OCI-LY7 (cell line): ENCODE measurements around the gene EFHD1. TPM values are rescaled to one million over a fixed set of nuclear protein-coding genes. Genes with fewer than 3 reads are reported as not detected.

Source experiments
- BruUV-seq: library from RNA; stranded (reverse); fragments of 400-500 nt; replicated peaks from 2 replicates; lab custom pipeline; 2021; lab: Mats Ljungman, UMichigan
- CTCF ChIA-PET: fragments of 300-600 bp; sonication (Branson Sonifier 250); formaldehyde crosslinking; loops from one replicate; lab custom pipeline; 2022; ENCODE audit warnings: antibody characterized with exemption; ENCODE audit not compliant: unreplicated experiment; lab: Charles Lee
- POLR2A ChIA-PET: fragments of 300-600 bp; sonication (Branson Sonifier 250); formaldehyde crosslinking; loops from one replicate; lab custom pipeline; 2022; ENCODE audit warnings: antibody characterized with exemption; lab: Charles Lee
- DNase-seq: peaks from one replicate; pipeline ENCODE4 v3.0.0-alpha.2; 2015; ENCODE audit warnings: low spot score
- H2AFZ ChIP-seq: fragments of 200-600 bp; sonication (generic), shearing (Covaris generic); 2 replicates; pipeline ENCODE4 v1.6.1; 2014; ENCODE audit warnings: mild to moderate bottlenecking, antibody characterized with exemption, low read length, moderate library complexity
- H3K27ac ChIP-seq: fragments of 200-600 bp; sonication (generic); 2 replicates; pipeline ENCODE4 v1.5.1; 2014; ENCODE audit warnings: mixed run types, low read depth, mild to moderate bottlenecking, moderate library complexity, low read length, inconsistent platforms; ENCODE audit not compliant: poor library complexity, severe bottlenecking
- H3K36me3 ChIP-seq: fragments of 200-600 bp; sonication (generic); 2 replicates; pipeline ENCODE4 v1.6.1; 2014; ENCODE audit warnings: mild to moderate bottlenecking, antibody characterized with exemption, low read length, moderate library complexity, mixed read lengths; ENCODE audit not compliant: insufficient read depth
- H3K4me1 ChIP-seq: fragments of 200-600 bp; sonication (generic); 2 replicates; pipeline ENCODE4 v1.5.1; 2014; ENCODE audit warnings: mild to moderate bottlenecking, low read length; ENCODE audit not compliant: insufficient read depth, poor library complexity, severe bottlenecking
- H3K4me2 ChIP-seq: fragments of 200-600 bp; sonication (generic); 2 replicates; pipeline ENCODE4 v1.6.1; 2014; ENCODE audit warnings: mild to moderate bottlenecking, low read length
- H3K4me3 ChIP-seq: fragments of 200-600 bp; sonication (generic); 2 replicates; pipeline ENCODE4 v1.5.1; 2014; ENCODE audit warnings: mild to moderate bottlenecking, low read depth, low read length; ENCODE audit not compliant: poor library complexity, severe bottlenecking
- H3K79me2 ChIP-seq: fragments of 200-600 bp; sonication (generic); 2 replicates; pipeline ENCODE4 v1.6.1; 2016; ENCODE audit warnings: low read depth, mild to moderate bottlenecking, low read length, moderate library complexity, mixed read lengths; ENCODE audit not compliant: insufficient read depth
- H3K9me2 ChIP-seq: fragments of 200-600 bp; sonication (generic); 2 replicates; pipeline ENCODE4 v1.6.1; 2016; ENCODE audit warnings: mild to moderate bottlenecking, low read length, mixed read lengths; ENCODE audit not compliant: insufficient read depth
- H3K9me3 ChIP-seq: fragments of 200-600 bp; sonication (generic); 2 replicates; pipeline ENCODE4 v1.6.1; 2014; ENCODE audit warnings: mild to moderate bottlenecking, mixed run types, low read length, mixed read lengths
- H4K20me1 ChIP-seq: fragments of 200-600 bp; sonication (generic); 2 replicates; pipeline ENCODE4 v1.6.1; 2014; ENCODE audit warnings: mild to moderate bottlenecking, antibody characterized with exemption, low read length, moderate library complexity, mixed read lengths; ENCODE audit not compliant: insufficient read depth
- EZH2phosphoT487 ChIP-seq: fragments of 200-600 bp; sonication (generic); IDR thresholded peaks from 2 replicates; pipeline ENCODE4 v1.6.1; 2018; ENCODE audit warnings: low read depth, borderline replicate concordance, mild to moderate bottlenecking, mixed run types, antibody characterized with exemption, low read length, moderate library complexity, mixed read lengths
- intact Hi-C: fragments of 100-400 bp; cut with micrococcal nuclease; formaldehyde crosslinking; loops from one replicate; pipeline ENCODE4 v1.10.0; 2022; ENCODE audit not compliant: unreplicated experiment
- small RNA-seq: library from RNA; depleted of rRNA; stranded (forward); fragments of <200 nt; gene quantifications from one replicate; pipeline ENCODE3, GENCODE V24; 2014
- total RNA-seq, 2 experiments: library from RNA; depleted of rRNA in 1 of 2; stranded (reverse); fragments of >200 nt in 1 of 2; shearing (Covaris generic) in 1 of 2; gene quantifications; 2 replicates each; pipeline ENCODE4 v1.2.3, GENCODE V29; 2014 to 2022
- TF ChIP-seq, protein P1 (sequence below): fragments of 200-600 bp; sonication (generic); conservative IDR thresholded peaks from 2 replicates; pipeline ENCODE4 v1.5.1; 2014; ENCODE audit warnings: mild to moderate bottlenecking, antibody characterized with exemption, low read length, moderate library complexity, mixed read lengths

Gene EFHD1
- total RNA-seq, 2 experiments from 2014 or later = not detected

DNA sequence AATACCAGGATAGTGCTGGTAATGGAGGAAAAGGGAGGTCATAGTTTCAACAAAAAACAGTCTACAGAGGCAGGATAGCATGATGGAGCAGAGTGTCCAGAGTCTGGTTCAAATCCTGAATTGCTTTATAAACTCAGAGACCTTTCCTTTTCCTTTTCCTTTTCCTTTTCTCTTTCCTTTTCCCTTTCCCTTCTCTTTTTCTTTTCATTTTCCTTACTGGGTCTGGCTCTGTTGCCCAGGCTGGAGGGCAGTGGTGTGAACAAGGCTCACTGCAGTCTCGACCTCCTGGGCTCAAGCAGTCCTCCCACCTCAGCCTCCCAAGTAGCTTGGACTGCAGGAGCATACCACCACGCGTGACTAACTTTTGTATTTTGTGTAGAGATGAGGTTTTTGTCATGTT is 95.4 kb downstream of the EFHD1 start:
- no peaks in the 10 kb centered on the region for H3K9me2 ChIP-seq
- H3K27ac ChIP-seq = no peak overlapping the region
- no peaks in the 10 kb centered on the region for H3K9me3 ChIP-seq
- H2AFZ ChIP-seq = no peak overlapping the region
- no peak overlapping the region for H3K4me3 ChIP-seq
- intact Hi-C loops = no loop called here
- BruUV-seq = no TSS peak
- DNase-seq = no peak
- POLR2A ChIA-PET = interaction anchor here (1.0 kb wide), 1 partner anchor 44 kb away, joined by 3 read pairs; no protein-coding TSS in a partner anchor
- no peaks in the 10 kb centered on the region for H4K20me1 ChIP-seq
- H3K4me2 ChIP-seq = no peak overlapping the region
- TF ChIP-seq, protein P1, sequence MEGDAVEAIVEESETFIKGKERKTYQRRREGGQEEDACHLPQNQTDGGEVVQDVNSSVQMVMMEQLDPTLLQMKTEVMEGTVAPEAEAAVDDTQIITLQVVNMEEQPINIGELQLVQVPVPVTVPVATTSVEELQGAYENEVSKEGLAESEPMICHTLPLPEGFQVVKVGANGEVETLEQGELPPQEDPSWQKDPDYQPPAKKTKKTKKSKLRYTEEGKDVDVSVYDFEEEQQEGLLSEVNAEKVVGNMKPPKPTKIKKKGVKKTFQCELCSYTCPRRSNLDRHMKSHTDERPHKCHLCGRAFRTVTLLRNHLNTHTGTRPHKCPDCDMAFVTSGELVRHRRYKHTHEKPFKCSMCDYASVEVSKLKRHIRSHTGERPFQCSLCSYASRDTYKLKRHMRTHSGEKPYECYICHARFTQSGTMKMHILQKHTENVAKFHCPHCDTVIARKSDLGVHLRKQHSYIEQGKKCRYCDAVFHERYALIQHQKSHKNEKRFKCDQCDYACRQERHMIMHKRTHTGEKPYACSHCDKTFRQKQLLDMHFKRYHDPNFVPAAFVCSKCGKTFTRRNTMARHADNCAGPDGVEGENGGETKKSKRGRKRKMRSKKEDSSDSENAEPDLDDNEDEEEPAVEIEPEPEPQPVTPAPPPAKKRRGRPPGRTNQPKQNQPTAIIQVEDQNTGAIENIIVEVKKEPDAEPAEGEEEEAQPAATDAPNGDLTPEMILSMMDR = no peak
- no peak for TF ChIP-seq EZH2phosphoT487
- no peaks in the 10 kb centered on the region for H3K4me1 ChIP-seq
- H3K79me2 ChIP-seq = no peaks in the 10 kb centered on the region
- CTCF ChIA-PET = no interaction called here
- H3K36me3 ChIP-seq = peaks cover 64% of the 10 kb centered on the region

DNA sequence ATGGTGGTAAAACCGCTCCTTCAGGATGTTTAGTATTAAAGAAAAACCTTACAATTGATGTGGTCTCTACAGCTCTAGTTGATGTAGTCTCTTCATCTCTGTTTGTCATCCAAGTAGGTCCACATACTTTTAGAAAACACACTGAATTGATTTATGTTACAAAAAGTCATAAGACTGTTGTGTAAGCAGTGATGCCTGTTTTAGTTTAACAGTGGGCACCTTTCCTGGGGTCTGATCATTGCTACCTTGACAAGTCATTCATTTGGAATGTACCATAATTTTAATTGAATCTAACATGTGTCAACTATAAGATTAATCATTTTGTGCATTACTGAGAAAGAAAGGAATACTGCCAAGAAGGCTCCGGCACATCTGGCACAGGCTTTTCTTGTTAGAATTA is 98.1 kb downstream of the EFHD1 start:
- POLR2A ChIA-PET = interaction anchor here (0.7 to 1.1 kb wide), 2 partner anchors 9 to 31 kb away, joined by 4 to 6 read pairs; no protein-coding TSS in a partner anchor
- Histone ChIP-seq H3K4me3 (no peak overlapping the region), H4K20me1 (no peaks in the 10 kb centered on the region), H3K9me2 (no peaks in the 10 kb centered on the region), H3K27ac (no peak overlapping the region), H2AFZ (no peak overlapping the region), H3K4me2 (no peak overlapping the region), H3K9me3 (no peaks in the 10 kb centered on the region), H3K36me3 (peaks cover 64% of the 10 kb centered on the region), H3K4me1 (no peaks in the 10 kb centered on the region), H3K79me2 (no peaks in the 10 kb centered on the region)
- DNase-seq = no peak
- no TSS peak for BruUV-seq
- TF ChIP-seq, protein P1 = no peak
- TF ChIP-seq EZH2phosphoT487 = no peak
- intact Hi-C loops = no loop called here
- CTCF ChIA-PET = no interaction called here

Small RNAs within 50 kb of the gene (small RNA-seq; reads per million reads assigned to genes)
- not detected for gene RN7SL359P

Other genes starting within 250 kb of the EFHD1 start
- not detected in 2 replicates for gene ALPG, start 226.8 kb upstream of the EFHD1 start, total RNA-seq (2014; rRNA removed; shearing (Covaris generic))
- gene ALPG, start 226.8 kb upstream of the EFHD1 start, total RNA-seq (2022) = not detected in 2 replicates
- not detected in 2 replicates for gene ALPI, start 177.5 kb upstream of the EFHD1 start, total RNA-seq (2014; rRNA removed; shearing (Covaris generic))
- not detected in 2 replicates for gene ALPI, start 177.5 kb upstream of the EFHD1 start, total RNA-seq (2022)
- gene ECEL1, start 145.8 kb upstream of the EFHD1 start, total RNA-seq (2014; rRNA removed; shearing (Covaris generic)) = not detected in 2 replicates
- not detected in 2 replicates for gene ECEL1, start 145.8 kb upstream of the EFHD1 start, total RNA-seq (2022)
- not detected in 2 replicates for gene PRSS56, start 113.2 kb upstream of the EFHD1 start, total RNA-seq (2014; rRNA removed; shearing (Covaris generic))
- gene PRSS56, start 113.2 kb upstream of the EFHD1 start, total RNA-seq (2022) = not detected in 2 replicates
- gene CHRND, start 107.4 kb upstream of the EFHD1 start, total RNA-seq (2014; rRNA removed; shearing (Covaris generic)) = not detected in 2 replicates
- gene CHRND, start 107.4 kb upstream of the EFHD1 start, total RNA-seq (2022) = not detected in 2 replicates
- gene CHRNG, start 93.9 kb upstream of the EFHD1 start, total RNA-seq (2014; rRNA removed; shearing (Covaris generic)) = not detected in 2 replicates
- gene CHRNG, start 93.9 kb upstream of the EFHD1 start, total RNA-seq (2022) = not detected in 2 replicates
- gene TIGD1, start 83.0 kb upstream of the EFHD1 start, total RNA-seq (2014; rRNA removed; shearing (Covaris generic)) = 21.0 and 27.8 TPM in 2 replicates
- 18.5 and 21.1 TPM in 2 replicates for gene TIGD1, start 83.0 kb upstream of the EFHD1 start, total RNA-seq (2022)
- 59.9 and 61.6 TPM in 2 replicates for gene EIF4E2, start 82.9 kb upstream of the EFHD1 start, total RNA-seq (2014; rRNA removed; shearing (Covaris generic))
- 73.7 and 76.3 TPM in 2 replicates for gene EIF4E2, start 82.9 kb upstream of the EFHD1 start, total RNA-seq (2022)
- gene GIGYF2, start 63.7 kb downstream of the EFHD1 start, total RNA-seq (2014; rRNA removed; shearing (Covaris generic)) = 39.1 and 50.5 TPM in 2 replicates
- 60.9 and 64.8 TPM in 2 replicates for gene GIGYF2, start 63.7 kb downstream of the EFHD1 start, total RNA-seq (2022)
- not detected in 2 replicates for gene KCNJ13, start 143.0 kb downstream of the EFHD1 start, total RNA-seq (2014; rRNA removed; shearing (Covaris generic))
- gene KCNJ13, start 143.0 kb downstream of the EFHD1 start, total RNA-seq (2022) = not detected in 2 replicates
- 0.13 and 0.41 TPM in 2 replicates for gene SNORC, start 236.7 kb downstream of the EFHD1 start, total RNA-seq (2014; rRNA removed; shearing (Covaris generic))
- 0.59 and 1.4 TPM in 2 replicates for gene SNORC, start 236.7 kb downstream of the EFHD1 start, total RNA-seq (2022)